Measurements from ENCODE around the gene HPRT1. TPM values are rescaled to one million over a fixed set of nuclear protein-coding genes. Genes with fewer than 3 reads are reported as not detected.

The HPRT1 gene
- polyA plus RNA-seq, 1 donor from 2014 or later = 53.0 TPM

- H3K4me1 Mint-ChIP-seq = peaks cover 10 to 13% (median 13%) of the 10 kb centered on the region in 3 donors
- H3K9me3 Mint-ChIP-seq = peaks cover 0 to 4% (median 4%) of the 10 kb centered on the region in 3 donors
- H3K4me3 Mint-ChIP-seq = no peak overlapping the region
- no peak overlapping the region for H3K27ac Mint-ChIP-seq
- H3K27me3 Mint-ChIP-seq = peaks cover 38% of the 10 kb centered on the region
- H3K36me3 Mint-ChIP-seq = no peaks in the 10 kb centered on the region
These were observed 84.2 kb downstream of the HPRT1 start for GRCh38 chrX:134544135-134544512.

GRCh38 chrX:134544513-134545151, 84.7 kb downstream of the HPRT1 start:
- Mint-ChIP-seq H3K36me3 (no peaks in the 10 kb centered on the region), H3K27me3 (peaks cover 39% of the 10 kb centered on the region), H3K27ac (no peak overlapping the region), H3K4me1 (peaks cover 10 to 15% (median 13%) of the 10 kb centered on the region in 3 donors), H3K9me3 (peaks cover 0 to 4% (median 4%) of the 10 kb centered on the region in 3 donors), H3K4me3 (peak overlapping the region in 1 of 4 donors; percentile 77)

DNA sequence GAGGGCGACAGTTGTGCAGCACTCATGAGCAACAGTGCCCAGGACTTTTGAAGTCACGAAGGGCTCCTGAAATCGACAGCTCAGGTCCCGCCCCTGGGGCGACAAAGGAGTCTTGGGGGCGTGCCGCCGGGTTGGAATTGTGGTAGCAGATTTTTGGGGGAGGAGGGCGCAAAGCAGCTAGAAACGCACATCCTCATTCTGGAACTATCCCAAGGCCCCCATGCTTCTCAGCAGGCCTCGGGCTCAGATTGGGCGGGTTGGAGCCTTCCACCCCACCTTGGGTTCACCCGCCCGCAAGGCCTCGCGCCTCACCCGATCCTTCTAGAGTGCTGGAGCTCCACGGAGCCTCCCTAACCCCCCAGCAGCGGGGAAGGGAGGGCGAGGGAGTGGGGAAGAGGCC, 85.5 kb downstream of the HPRT1 start:
- Mint-ChIP-seq H3K27ac (no peak overlapping the region), H3K27me3 (peaks cover 45% of the 10 kb centered on the region), H3K4me1 (peaks cover 15 to 20% (median 17%) of the 10 kb centered on the region in 3 donors), H3K9me3 (peaks cover 0 to 4% (median 4%) of the 10 kb centered on the region in 3 donors), H3K4me3 (no peak overlapping the region), H3K36me3 (no peaks in the 10 kb centered on the region)

DNA sequence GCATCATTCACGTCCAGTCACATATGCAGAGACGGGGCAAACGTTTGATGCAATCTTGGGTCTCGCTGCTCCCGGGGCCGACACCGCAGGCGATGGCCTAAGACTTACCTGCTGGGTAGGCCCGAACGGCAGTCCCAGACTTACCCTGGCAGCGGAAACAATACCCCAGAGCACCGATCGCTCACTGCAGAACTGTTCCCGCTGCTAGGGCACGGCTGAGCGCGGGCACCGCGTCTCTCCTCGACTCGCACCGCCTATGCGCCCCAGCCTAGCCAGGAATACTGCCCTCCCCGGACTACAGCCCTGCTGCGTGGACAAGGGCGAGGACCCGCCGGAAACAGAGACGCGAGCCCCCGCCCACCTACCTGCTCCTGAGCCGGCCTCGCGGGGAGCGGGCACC, 86.2 kb downstream of the HPRT1 start:
- Mint-ChIP-seq H3K9me3 (peaks cover 0 to 4% (median 4%) of the 10 kb centered on the region in 3 donors), H3K4me1 (peaks cover 16 to 21% (median 17%) of the 10 kb centered on the region in 3 donors), H3K27ac (no peak overlapping the region), H3K36me3 (no peaks in the 10 kb centered on the region), H3K4me3 (no peak overlapping the region), H3K27me3 (peaks cover 48% of the 10 kb centered on the region)

DNA sequence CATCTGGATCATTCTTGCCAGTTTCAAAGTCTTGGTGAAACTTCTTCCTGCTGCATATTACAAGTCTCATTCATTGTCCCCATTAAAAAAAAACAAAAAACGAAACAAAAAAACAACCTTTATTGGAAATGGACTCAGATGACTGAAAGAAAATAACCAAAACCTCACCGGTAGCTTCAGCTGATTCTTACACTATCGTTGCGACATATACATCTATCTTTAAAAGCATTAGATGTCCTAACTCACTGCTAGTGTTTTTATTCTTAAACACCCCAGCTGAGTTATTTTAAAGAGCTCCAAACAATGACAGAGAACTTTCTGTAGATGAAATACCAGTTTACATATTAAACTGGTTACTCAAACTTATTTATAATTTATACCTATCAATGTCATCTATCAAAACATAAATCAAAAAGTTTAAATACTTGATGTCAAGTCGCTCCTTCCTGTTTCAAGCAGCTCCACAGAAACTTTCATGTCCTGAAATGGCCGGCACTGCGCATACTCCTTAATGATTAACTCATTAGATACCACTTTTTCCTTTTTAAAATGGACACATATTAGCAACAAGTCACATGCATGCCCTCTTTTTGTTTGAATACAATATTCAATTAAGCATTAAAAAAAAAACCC, 87.2 kb downstream of the HPRT1 start:
- Mint-ChIP-seq H3K4me3 (peak overlapping the region in 1 of 4 donors; percentile 38), H3K4me1 (peaks cover 16 to 21% (median 17%) of the 10 kb centered on the region in 3 donors), H3K27me3 (peaks cover 52% of the 10 kb centered on the region), H3K36me3 (no peaks in the 10 kb centered on the region), H3K27ac (no peak overlapping the region), H3K9me3 (peaks cover 0 to 4% (median 4%) of the 10 kb centered on the region in 3 donors)

- Mint-ChIP-seq H3K27ac (peak overlapping the region in 1 of 3 donors; percentile 83), H3K27me3 (peaks cover 52% of the 10 kb centered on the region), H3K36me3 (no peaks in the 10 kb centered on the region), H3K4me3 (peak overlapping the region; percentile 42 to 91 (median 82)), H3K4me1 (peaks cover 10 to 17% (median 17%) of the 10 kb centered on the region in 3 donors), H3K9me3 (peaks cover 0 to 4% (median 4%) of the 10 kb centered on the region in 3 donors)
These were observed 88.6 kb downstream of the HPRT1 start for GRCh38 chrX:134548257-134549201.

Other genes with a start within 250 kb of the HPRT1 start
- not detected for gene CCDC160, start 223.0 kb upstream of the HPRT1 start, polyA plus RNA-seq
- 39.8 TPM for gene PHF6, start 86.9 kb upstream of the HPRT1 start, polyA plus RNA-seq
- not detected for gene PLAC1, start 198.3 kb downstream of the HPRT1 start, polyA plus RNA-seq